Measurements from ENCODE around the gene GGPS1. TPM values are rescaled to one million over a fixed set of nuclear protein-coding genes. Genes with fewer than 3 reads are reported as not detected.
"Not testable (repeated sequence)": the region's sequence is repeated elsewhere in the genome, so short reads cannot be mapped to it uniquely, and the experiment has no call there.

GGPS1 gene
- total RNA-seq, 2 experiments from 2014 or later: 28.9 to 29.4 TPM

- ChIA-PET CTCF (no interaction called here), POLR2A (no interaction called here)
Measured at GRCh38 chr1:235302143-235302542, 26.2 kb upstream of the GGPS1 start.

- POLR2A ChIA-PET: interaction anchor here (0.6 kb wide), 1 partner anchor 18 kb away, joined by 7 read pairs; no protein-coding TSS in a partner anchor
- CTCF ChIA-PET: interaction anchor here (1.0 to 1.1 kb wide), 2 partner anchors 12 to 112 kb away, joined by 3 read pairs; no protein-coding TSS in a partner anchor
Measured at GRCh38 chr1:235304549-235305451, 23.6 kb upstream of the GGPS1 start.

DNA sequence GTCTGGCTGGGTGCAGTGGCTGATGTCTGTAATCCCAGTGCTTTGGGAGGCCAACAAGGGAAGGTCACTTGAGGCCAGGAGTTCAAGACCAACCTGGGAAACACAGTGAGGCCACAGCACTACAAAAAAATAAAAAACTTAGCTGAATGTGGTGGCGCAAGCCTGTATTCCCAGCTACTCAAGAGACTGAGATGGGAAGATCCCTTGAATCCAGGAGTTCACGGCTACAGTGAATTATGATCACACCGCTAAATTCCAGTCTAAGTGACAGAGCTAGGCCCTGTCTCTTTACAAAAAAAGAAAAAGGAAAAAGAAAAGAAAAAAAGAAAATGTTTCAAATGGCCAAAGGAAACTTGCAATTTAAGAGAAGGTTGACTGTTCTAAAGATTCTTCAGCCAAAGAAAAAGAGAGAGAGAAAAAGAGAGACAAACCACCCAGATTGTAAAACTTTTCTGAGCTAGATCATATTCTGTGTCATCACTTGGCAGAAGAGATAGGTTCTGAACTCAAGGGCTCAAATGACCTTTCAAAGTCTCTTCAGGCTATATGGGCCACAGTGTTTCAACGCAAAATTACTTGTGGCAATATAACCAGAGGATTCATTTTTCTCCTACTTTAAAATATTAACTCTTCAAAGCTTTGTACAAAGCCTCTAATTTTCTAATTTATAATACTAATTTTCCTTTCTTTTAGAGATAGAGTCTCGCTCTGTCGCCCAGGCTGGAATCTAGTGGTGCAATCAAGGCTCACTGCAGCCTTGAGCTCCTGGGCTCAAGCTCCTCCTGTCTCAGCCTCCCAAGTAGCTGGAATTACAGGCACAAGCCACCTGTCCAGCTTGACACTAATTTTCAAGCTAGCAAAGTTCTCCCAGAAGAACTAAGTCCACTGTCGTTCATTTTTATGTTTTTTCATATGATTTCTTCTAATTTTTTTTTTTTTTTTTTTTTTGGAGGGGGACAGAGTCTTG is 20.9 kb upstream of the GGPS1 start:
- CTCF ChIA-PET: no interaction called here
- POLR2A ChIA-PET: no interaction called here

DNA sequence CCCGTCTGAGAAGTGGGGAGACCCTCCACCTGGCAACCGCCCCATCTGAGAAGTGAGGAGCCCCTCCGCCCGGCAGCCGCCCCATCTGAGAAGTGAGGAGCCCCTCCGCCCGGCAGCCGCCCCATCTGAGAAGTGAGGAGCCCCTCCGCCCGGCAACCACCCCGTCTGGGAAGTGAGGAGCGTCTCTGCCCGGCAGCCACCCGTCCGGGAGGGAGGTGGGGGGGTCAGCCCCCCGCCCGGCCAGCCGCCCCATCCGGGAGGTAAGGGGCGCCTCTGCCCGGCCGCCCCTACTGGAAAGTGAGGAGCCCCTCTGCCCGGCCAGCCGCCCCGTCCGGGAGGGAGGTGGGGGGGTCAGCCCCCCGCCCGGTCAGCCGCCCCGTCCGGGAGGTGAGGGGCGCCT is 19.2 kb upstream of the GGPS1 start:
- CTCF ChIA-PET, POLR2A ChIA-PET: not testable (repeated sequence)

- ChIA-PET POLR2A (no interaction called here), CTCF (no interaction called here)
Measured at GRCh38 chr1:235313262-235313661, 15.1 kb upstream of the GGPS1 start.

DNA sequence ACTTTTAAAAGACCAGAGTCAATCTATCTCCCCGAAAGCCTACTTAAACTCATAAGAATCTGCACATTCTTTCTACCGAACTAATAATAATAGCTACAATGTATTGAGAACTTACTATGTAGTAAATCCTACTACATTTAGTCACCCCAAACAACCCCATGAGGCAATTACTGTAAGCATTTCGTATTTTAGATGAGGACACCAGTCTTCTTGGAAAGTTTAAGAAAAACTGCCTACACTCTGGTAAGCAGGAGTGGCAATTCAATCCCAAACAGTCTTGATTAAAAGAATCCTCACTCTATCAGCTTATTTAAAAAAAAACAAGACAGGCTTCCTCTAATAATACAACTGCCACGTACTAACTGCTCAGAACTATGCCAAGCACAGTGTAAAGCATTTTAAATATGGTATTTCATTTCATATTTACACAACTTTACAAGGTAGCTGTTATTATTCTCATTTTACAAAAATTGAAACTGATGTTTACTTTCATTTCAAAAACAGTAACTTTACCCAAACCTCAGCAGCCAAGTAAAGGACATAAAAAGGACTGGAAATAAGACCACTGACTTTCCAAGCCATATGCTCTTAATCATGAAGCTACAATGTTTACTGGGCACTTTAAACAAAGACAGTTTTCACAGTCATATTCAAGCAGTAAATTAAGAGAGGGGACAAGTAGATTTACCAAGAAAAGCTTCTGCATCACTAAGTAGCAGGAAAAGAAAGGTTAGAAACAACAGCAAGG is 14.3 kb upstream of the GGPS1 start:
- POLR2A ChIA-PET: interaction anchor here (1.3 kb wide), 1 partner anchor 14 kb away, joined by 5 read pairs; the partner anchor contains the start of genes ARID4B and GGPS1
- CTCF ChIA-PET: interaction anchor here (1.0 kb wide), 1 partner anchor 102 kb away, joined by 7 read pairs; no protein-coding TSS in a partner anchor

GRCh38 chr1:235315173-235315572 is 13.2 kb upstream of the GGPS1 start:
- POLR2A ChIA-PET: no interaction called here
- CTCF ChIA-PET: no interaction called here

- ChIA-PET POLR2A (no interaction called here), CTCF (no interaction called here)
Measured at GRCh38 chr1:235315735-235316134, 12.6 kb upstream of the GGPS1 start.

DNA sequence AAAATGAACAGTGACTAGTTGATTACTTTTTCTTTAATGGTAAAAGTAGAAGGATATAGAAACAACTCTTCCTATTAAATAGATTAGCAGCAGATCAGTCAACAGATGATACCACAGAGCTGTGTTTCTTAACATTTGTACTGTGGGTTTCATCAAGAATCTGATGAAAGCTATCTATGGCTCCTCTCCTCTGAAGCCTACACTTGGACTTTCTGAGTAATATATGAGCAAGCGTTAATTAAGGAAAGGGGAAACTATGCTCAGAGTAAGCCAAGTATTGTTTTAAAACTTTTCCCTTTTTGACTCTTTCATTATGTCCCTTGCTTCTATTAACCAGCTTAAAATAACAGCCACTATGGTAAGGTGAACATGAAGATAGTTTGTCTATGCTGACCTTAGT is 11.2 kb upstream of the GGPS1 start:
- CTCF ChIA-PET: interaction anchor here (0.5 to 0.9 kb wide), 2 partner anchors 12 to 103 kb away, joined by 3 read pairs; no protein-coding TSS in a partner anchor
- POLR2A ChIA-PET: no interaction called here

- ChIA-PET CTCF (interaction anchor here (0.5 to 0.7 kb wide), 2 partner anchors 158 to 687 kb away, joined by 3 to 4 read pairs; no protein-coding TSS in a partner anchor), POLR2A (no interaction called here)
Measured at GRCh38 chr1:235319255-235319654, 9.1 kb upstream of the GGPS1 start.

DNA sequence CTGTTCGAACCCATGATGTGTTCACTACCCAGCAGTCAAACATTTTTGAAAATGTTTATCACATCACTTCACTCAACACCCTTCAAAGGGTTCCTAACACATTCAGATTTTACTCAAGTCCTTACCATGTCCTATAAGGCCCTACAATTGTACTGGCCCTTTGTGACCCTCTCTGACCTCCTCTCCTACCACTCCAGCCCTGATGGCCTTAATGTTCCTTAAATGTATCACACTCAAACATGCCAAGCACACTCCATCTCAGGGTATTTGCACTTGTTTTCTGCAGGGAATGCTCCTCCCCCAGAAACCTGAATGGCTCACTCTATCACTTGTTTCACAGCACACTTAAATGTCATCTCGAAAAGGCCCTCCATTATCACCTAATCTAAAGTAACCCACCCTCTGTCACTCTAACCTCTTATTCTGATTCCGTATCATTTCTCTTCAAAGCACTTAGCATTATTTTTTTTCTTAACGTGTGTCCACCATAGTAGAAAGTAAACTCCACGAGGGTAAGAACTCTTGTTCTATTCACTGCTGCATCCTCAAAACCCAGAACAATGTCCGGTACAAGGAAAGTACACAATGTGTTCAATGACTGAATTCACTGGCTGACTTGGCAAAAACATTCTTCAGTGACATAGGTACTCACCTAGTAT is 7.7 kb upstream of the GGPS1 start:
- ChIA-PET POLR2A (no interaction called here), CTCF (no interaction called here)

DNA sequence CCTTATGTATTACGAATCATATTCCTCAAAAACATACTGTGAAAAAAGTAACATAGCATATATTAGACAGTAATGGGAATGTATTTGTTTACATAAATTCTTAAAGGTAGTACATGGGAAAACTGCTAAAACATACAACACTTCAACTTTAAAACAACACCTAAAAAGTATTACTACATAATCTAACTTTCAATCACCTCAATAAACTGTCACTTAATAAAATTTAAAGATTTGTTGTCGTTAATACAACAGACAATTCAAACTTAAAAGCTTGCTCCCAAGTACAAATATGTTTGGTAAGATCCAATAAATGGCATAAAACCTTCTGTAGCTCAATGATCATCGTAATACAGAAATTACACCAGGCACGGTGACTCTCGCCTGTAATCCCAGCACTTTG is 4.1 kb upstream of the GGPS1 start:
- ChIA-PET POLR2A (interaction anchor here (0.6 kb wide), 1 partner anchor 56 kb away, joined by 3 read pairs; no protein-coding TSS in a partner anchor), CTCF (interaction anchor here (1.1 kb wide), 1 partner anchor 21 kb away, joined by 3 read pairs; no protein-coding TSS in a partner anchor)

DNA sequence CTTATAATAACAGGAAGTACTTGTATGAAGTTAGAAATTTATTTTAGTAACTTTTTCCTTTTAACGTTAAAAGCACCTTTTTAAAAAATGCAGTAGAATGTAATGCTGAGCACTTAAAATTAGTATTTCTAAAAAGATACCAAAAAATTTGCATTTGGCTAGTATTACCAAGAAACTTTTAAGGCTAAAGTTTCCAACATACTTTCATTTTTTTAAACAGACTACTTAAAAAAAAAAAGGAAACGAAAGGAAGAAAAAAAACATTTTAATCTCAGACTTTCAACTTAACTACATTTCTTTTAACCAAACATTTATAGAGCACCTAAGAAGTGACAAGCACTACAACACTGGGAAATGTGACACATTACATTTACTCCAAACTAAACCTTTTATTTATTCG is 3.2 kb upstream of the GGPS1 start:
- ChIA-PET POLR2A (no interaction called here), CTCF (interaction anchor here (0.6 to 1.3 kb wide), 3 partner anchors 22 to 88 kb away, joined by 3 read pairs; partner anchors contain the start of gene TBCE)

GRCh38 chr1:235325854-235326253 is 2.5 kb upstream of the GGPS1 start:
- ChIA-PET POLR2A (no interaction called here), CTCF (interaction anchor here (1.3 kb wide), 1 partner anchor 41 kb away, joined by 3 read pairs; the partner anchor contains the start of gene TBCE)

- ChIA-PET CTCF (interaction anchor here (0.7 to 0.9 kb wide), 2 partner anchors 58 to 178 kb away, joined by 3 read pairs; partner anchors contain the start of gene B3GALNT2), POLR2A (no interaction called here)
Measured at GRCh38 chr1:235326719-235327558, 1.4 kb upstream of the GGPS1 start.

- ChIA-PET POLR2A (interaction anchor here (1.0 to 1.8 kb wide), 4 partner anchors 14 to 200 kb away, joined by 3 to 5 read pairs (median 4); partner anchors contain the start of gene B3GALNT2), CTCF (interaction anchor here (0.9 kb wide), 1 partner anchor 58 kb away, joined by 3 read pairs; no protein-coding TSS in a partner anchor)
Measured at GRCh38 chr1:235327559-235328270, 655 bp upstream of the GGPS1 start, which contains the start of gene ARID4B. ARID4B (minus strand) TSS chr1:235328179; CDS start chr1:235326919, 1,260 bp downstream.

All from activated CD8-positive, alpha-beta memory T cell treated with anti-CD3 and anti-CD28 coated beads for 36 hours (primary cell).